Stimulated activated CD8-positive, alpha-beta memory T cell treated with anti-CD3 and anti-CD28 coated beads, Interleukin-15, amount 100 ng/mL, for 48 hours (primary cell): ENCODE results near the gene ACTR3.
"Not testable (repeated sequence)": the region's sequence is repeated elsewhere in the genome, so short reads cannot be mapped to it uniquely, and the experiment has no call there.

Experiments
- DNase-seq, 2 donors: peaks; one replicate each; pipeline ENCODE4 v3.0.0-alpha.2; 2020; ENCODE audit warnings: low read depth in 2 of 2

The ACTR3 gene

GRCh38 chr2:113905886-113906285 lies 16.0 kb downstream of the ACTR3 start:
- DNase-seq = no peak

- DNase-seq = no peak
Measured at GRCh38 chr2:113906647-113907046, 16.8 kb downstream of the ACTR3 start.

- DNase-seq = no peak
Measured at GRCh38 chr2:113907297-113907696, 17.4 kb downstream of the ACTR3 start.

GRCh38 chr2:113910110-113910717 lies 20.3 kb downstream of the ACTR3 start:
- peak; percentile 37 to 57 for DNase-seq

- DNase-seq = no peak
Measured at GRCh38 chr2:113910967-113911678, 21.2 kb downstream of the ACTR3 start.

- DNase-seq = no peak
Measured at GRCh38 chr2:113915082-113915819, 25.4 kb downstream of the ACTR3 start.

- no peak for DNase-seq
Measured at GRCh38 chr2:113918229-113918628, 28.3 kb downstream of the ACTR3 start.

- DNase-seq = no peak
Measured at GRCh38 chr2:113920996-113921395, 31.1 kb downstream of the ACTR3 start.

GRCh38 chr2:113922335-113922734 lies 32.4 kb downstream of the ACTR3 start:
- DNase-seq = no peak

- DNase-seq = no peak
Measured at GRCh38 chr2:113922784-113923183, 32.9 kb downstream of the ACTR3 start.

GRCh38 chr2:113925884-113926283 lies 36.0 kb downstream of the ACTR3 start:
- DNase-seq = no peak

- DNase-seq = no peak
Measured at GRCh38 chr2:113926314-113926713, 36.4 kb downstream of the ACTR3 start.

- no peak for DNase-seq
Measured at GRCh38 chr2:113930448-113930847, 40.6 kb downstream of the ACTR3 start.

- no peak for DNase-seq
Measured at GRCh38 chr2:113937501-113937900, 47.6 kb downstream of the ACTR3 start.

- no peak for DNase-seq
Measured at GRCh38 chr2:113940891-113941290, 51.0 kb downstream of the ACTR3 start.

GRCh38 chr2:113945784-113946183 lies 55.9 kb downstream of the ACTR3 start:
- not testable (repeated sequence) for DNase-seq

- not testable (repeated sequence) for DNase-seq
Measured at GRCh38 chr2:113950906-113951305, 61.0 kb downstream of the ACTR3 start.

GRCh38 chr2:113961000-113961399 lies 71.1 kb downstream of the ACTR3 start:
- no peak for DNase-seq

- no peak for DNase-seq
Measured at GRCh38 chr2:113962692-113963480, 73.0 kb downstream of the ACTR3 start.

GRCh38 chr2:113963965-113964364 lies 74.1 kb downstream of the ACTR3 start:
- DNase-seq = no peak

- no peak for DNase-seq
Measured at GRCh38 chr2:113964436-113964835, 74.5 kb downstream of the ACTR3 start.

- no peak for DNase-seq
Measured at GRCh38 chr2:113965228-113965627, 75.3 kb downstream of the ACTR3 start.
